GM23338 (cell line): ENCODE data around the gene CENPP. TPM values are rescaled to one million over a fixed set of nuclear protein-coding genes. Genes with fewer than 3 reads are reported as not detected.

Experiments used
- ATAC-seq: fragments of 200-7000 bp; cut with Tn5 transposase; 3 replicates; pipeline ENCODE4 v1.9.1; 2020
- DNase-seq: peaks from one replicate; pipeline ENCODE4 v3.0.0-alpha.2; 2015; ENCODE audit warnings: low spot score
- H2AFZ ChIP-seq: fragments of 200-600 bp; sonication (generic); 2 replicates; pipeline ENCODE4 v1.8.0; 2016; ENCODE audit warnings: antibody characterized with exemption, mild to moderate bottlenecking, moderate library complexity
- H3F3A ChIP-seq: fragments of 200-600 bp; sonication (generic); replicated peaks from 2 replicates; pipeline ENCODE4 v1.8.0; 2017; ENCODE audit warnings: antibody characterized with exemption, mixed run types, low read depth
- H3K27ac ChIP-seq: fragments of 200-600 bp; sonication (generic); 2 replicates; pipeline ENCODE4 v1.6.1; 2016; ENCODE audit warnings: low read depth
- H3K27me3 ChIP-seq: fragments of 200-600 bp; sonication (generic); 2 replicates; pipeline ENCODE4 v1.8.0; 2016; ENCODE audit warnings: mild to moderate bottlenecking, mixed run types, moderate library complexity; ENCODE audit not compliant: insufficient read depth
- H3K36me3 ChIP-seq: fragments of 200-600 bp; sonication (generic); 2 replicates; pipeline ENCODE4 v1.8.0; 2016; ENCODE audit warnings: mild to moderate bottlenecking; ENCODE audit not compliant: insufficient read depth
- H3K4me1 ChIP-seq: fragments of 200-600 bp; sonication (generic); 2 replicates; pipeline ENCODE4 v1.8.0; 2016; ENCODE audit warnings: mild to moderate bottlenecking, moderate library complexity; ENCODE audit not compliant: insufficient read depth
- H3K4me2 ChIP-seq: fragments of 200-600 bp; sonication (generic); 2 replicates; pipeline ENCODE4 v1.7.1; 2017; ENCODE audit warnings: mixed run types
- H3K4me3 ChIP-seq: fragments of 200-600 bp; sonication (generic); 2 replicates; pipeline ENCODE4 v1.6.1; 2016; ENCODE audit warnings: mixed run types
- H3K79me2 ChIP-seq: fragments of 200-600 bp; sonication (generic); replicated peaks from 2 replicates; pipeline ENCODE4 v1.8.0; 2017; ENCODE audit warnings: mild to moderate bottlenecking; ENCODE audit not compliant: insufficient read depth
- H3K9me2 ChIP-seq: fragments of 200-600 bp; sonication (generic); 2 replicates; pipeline ENCODE4 v1.8.0; 2017; ENCODE audit not compliant: insufficient read depth
- H4K20me1 ChIP-seq: fragments of 200-600 bp; sonication (generic); replicated peaks from 2 replicates; pipeline ENCODE4 v1.8.0; 2017; ENCODE audit warnings: mild to moderate bottlenecking; ENCODE audit not compliant: insufficient read depth
- H3K27ac Mint-ChIP-seq: 2 replicates; pipeline ENCODE4 v1.8.0; 2020; ENCODE audit warnings: inconsistent platforms, mild to moderate bottlenecking, moderate library complexity, mixed read lengths
- H3K27me3 Mint-ChIP-seq: 3 replicates; pipeline ENCODE4 v1.8.0; 2022; ENCODE audit warnings: low read depth, mild to moderate bottlenecking, moderate library complexity, mixed read lengths, inconsistent platforms; ENCODE audit not compliant: insufficient read depth, poor library complexity
- H3K36me3 Mint-ChIP-seq: 3 replicates; pipeline ENCODE4 v1.8.0; 2021; ENCODE audit warnings: low read depth, mild to moderate bottlenecking, inconsistent platforms, moderate library complexity, mixed read lengths
- H3K4me1 Mint-ChIP-seq: 3 replicates; pipeline ENCODE4 v1.8.0; 2020; ENCODE audit warnings: mild to moderate bottlenecking, inconsistent platforms, mixed read lengths
- H3K4me3 Mint-ChIP-seq: 3 replicates; pipeline ENCODE4 v1.8.0; 2021; ENCODE audit warnings: moderate library complexity, mild to moderate bottlenecking, inconsistent platforms, mixed read lengths
- H3K9me3 Mint-ChIP-seq: 3 replicates; pipeline ENCODE4 v1.8.0; 2020; ENCODE audit warnings: moderate library complexity, mild to moderate bottlenecking, inconsistent platforms, mixed read lengths
- ETS1 ChIP-seq: IDR thresholded peaks from 2 replicates; pipeline ENCODE4 v1.6.1; 2016; ENCODE audit warnings: antibody characterized with exemption
- EZH2phosphoT487 ChIP-seq: fragments of 200-600 bp; sonication (generic); IDR thresholded peaks from one replicate; pipeline ENCODE4 v1.8.1; 2018; ENCODE audit warnings: antibody characterized with exemption; ENCODE audit not compliant: unreplicated experiment
- JUNB ChIP-seq: IDR thresholded peaks from one replicate; pipeline ENCODE4 v1.6.1; 2016; ENCODE audit warnings: antibody characterized with exemption; ENCODE audit not compliant: unreplicated experiment
- NANOG ChIP-seq: IDR thresholded peaks from 2 replicates; pipeline ENCODE4 v1.6.1; 2016; ENCODE audit warnings: antibody characterized with exemption, borderline replicate concordance
- POLR2AphosphoS5 ChIP-seq: IDR thresholded peaks from 2 replicates; pipeline ENCODE4 v1.6.1; 2016; ENCODE audit warnings: antibody characterized with exemption, low read depth
- STAT1 ChIP-seq: IDR thresholded peaks from one replicate; pipeline ENCODE4 v1.6.1; 2016; ENCODE audit warnings: antibody characterized with exemption; ENCODE audit not compliant: unreplicated experiment
- ZNF114 ChIP-seq: fragments of 250-450 bp; sonication (Bioruptor Pico); IDR thresholded peaks from 2 replicates; pipeline ENCODE4 v1.5.0; 2020; ENCODE audit warnings: mild to moderate bottlenecking, moderate library complexity
- ZNF331 ChIP-seq: fragments of 250-450 bp; sonication (Bioruptor Pico); IDR thresholded peaks from 2 replicates; pipeline ENCODE4 v1.5.0; 2020; ENCODE audit warnings: low read depth, mild to moderate bottlenecking, moderate library complexity
- ZNF462 ChIP-seq: fragments of 250-450 bp; sonication (Bioruptor Pico); IDR thresholded peaks from 2 replicates; pipeline ENCODE4 v1.5.0; 2020; ENCODE audit warnings: mild to moderate bottlenecking, moderate library complexity
- polyA plus RNA-seq: library from polyadenylated mRNA; unstranded; fragments of >200 nt; fragmentation: Nextera tagmentation; extraction: Ambion mirVana; gene quantifications from 2 replicates; pipeline ENCODE4 v1.2.1, GENCODE V29; 2016
- total RNA-seq: library from RNA; depleted of rRNA; stranded (reverse); fragments of >200 nt; shearing (Covaris generic); gene quantifications from 2 replicates; pipeline ENCODE4 v1.2.3, GENCODE V29; 2014

The CENPP gene
- total and polyA plus RNA-seq, 2 experiments from 2014 or later: 11.0 to 12.6 TPM

- H3K27ac Mint-ChIP-seq: no peak overlapping the region
- no peaks in the 10 kb centered on the region; the same call in 1 of the 2 replicates for H3K36me3 ChIP-seq
- H3K4me1 ChIP-seq: no peaks in the 10 kb centered on the region
- no peaks in the 10 kb centered on the region; the same call in 2 of the 3 replicates for H3K9me3 Mint-ChIP-seq
- H3K4me3 Mint-ChIP-seq: no peak overlapping the region
- ATAC-seq: no peak
- H3K36me3 Mint-ChIP-seq: peaks cover 21% of the 10 kb centered on the region
- no peaks in the 10 kb centered on the region for H3K79me2 ChIP-seq
- no peak overlapping the region for H3K27ac ChIP-seq
- no peaks in the 10 kb centered on the region; the same call in 1 of the 2 replicates for H4K20me1 ChIP-seq
- no peak overlapping the region for H3K4me2 ChIP-seq
- TF ChIP-seq STAT1 (no peak), ZNF462 (CRISPR knock-in tag) (no peak), NANOG (no peak), ZNF114 (no peak), ZNF331 (CRISPR knock-in tag) (no peak), POLR2AphosphoS5 (no peak), JUNB (no peak)
- no peaks in the 10 kb centered on the region for H3K27me3 ChIP-seq
- DNase-seq: no peak
- H3F3A ChIP-seq: no peaks in the 10 kb centered on the region
- no peaks in the 10 kb centered on the region for H3K9me2 ChIP-seq
- H3K4me3 ChIP-seq: no peak overlapping the region
- H3K4me1 Mint-ChIP-seq: no peaks in the 10 kb centered on the region
- H3K27me3 Mint-ChIP-seq: no peaks in the 10 kb centered on the region
- no peak overlapping the region for H2AFZ ChIP-seq
Observed at GRCh38 chr9:92616199-92616641, 290.5 kb downstream of the CENPP start.

GRCh38 chr9:92616655-92617111 is 290.9 kb downstream of the CENPP start:
- Histone ChIP-seq H3K4me3 (no peak overlapping the region), H3K79me2 (no peaks in the 10 kb centered on the region), H3F3A (no peaks in the 10 kb centered on the region), H3K9me2 (no peaks in the 10 kb centered on the region), H3K4me1 (no peaks in the 10 kb centered on the region), H4K20me1 (peaks cover 5% of the 10 kb centered on the region; the same call in 1 of the 2 replicates), H3K4me2 (no peak overlapping the region), H3K27me3 (no peaks in the 10 kb centered on the region), H3K36me3 (no peaks in the 10 kb centered on the region; the same call in 1 of the 2 replicates), H3K27ac (no peak overlapping the region), H2AFZ (no peak overlapping the region)
- Mint-ChIP-seq H3K27ac (no peak overlapping the region), H3K27me3 (no peaks in the 10 kb centered on the region), H3K4me1 (no peaks in the 10 kb centered on the region), H3K36me3 (peaks cover 20% of the 10 kb centered on the region), H3K9me3 (no peaks in the 10 kb centered on the region; the same call in 2 of the 3 replicates), H3K4me3 (no peak overlapping the region)
- ATAC-seq: no peak
- no peak for DNase-seq
- TF ChIP-seq ETS1 (no peak), EZH2phosphoT487 (no peak)
